ENCODE measurements around the gene ATP6V1G1. TPM values are rescaled to one million over a fixed set of nuclear protein-coding genes. Genes with fewer than 3 reads are reported as not detected.

ATP6V1G1 gene
- polyA plus RNA-seq, 2 of the 4 experiments (the other 2 are of a cell fraction): 115 to 168 TPM

GRCh38 chr9:114613919-114614318 lies 26.4 kb downstream of the ATP6V1G1 start:
- Histone ChIP-seq H3K4me2 (no peak overlapping the region), H3K9me3 (no peaks in the 10 kb centered on the region), H3K4me1 (peaks cover 25% of the 10 kb centered on the region), H3K4me3 (no peak overlapping the region), H3K27ac (no peak overlapping the region)
- ChIA-PET CTCF (interaction anchor here (0.6 to 3.0 kb wide), 5 partner anchors 21 to 208 kb away, joined by 3 to 7 read pairs (median 4); no protein-coding TSS in a partner anchor), POLR2A (no interaction called here)
- WGBS (ENCODE audit: missing lambda C conversion rate): 60% methylated on average over 3 of the region's 3 CpGs
- FAIRE-seq (no peak), ATAC-seq (no peak), DNase-seq (ENCODE audit: low read depth in 1 of 2, low spot score in 1 of 2) (no peak)
- TF ChIP-seq POLR2A (IDR thresholded peaks at IDR 0.05; ENCODE audit: low read length) (no peak), EHMT2 (IDR thresholded peaks at IDR 0.05; ENCODE audit: low read depth) (no peak), PBX3 (IDR thresholded peaks at IDR 0.05) (no peak), MAX (IDR thresholded peaks at IDR 0.05) (no peak), CBX2 (IDR thresholded peaks at IDR 0.05; ENCODE audit: borderline replicate concordance, low read depth) (no peak), HOXB5 (CRISPR knock-in tag; IDR thresholded peaks at IDR 0.05) (no peak), KDM5A (IDR thresholded peaks at IDR 0.05) (no peak), TFCP2L1 (CRISPR knock-in tag; IDR thresholded peaks at IDR 0.05) (no peak), ESRRA (IDR thresholded peaks at IDR 0.05; ENCODE audit: borderline replicate concordance, low read length) (no peak), CHD4 (IDR thresholded peaks at IDR 0.05; ENCODE audit: borderline replicate concordance) (no peak), KDM1A (IDR thresholded peaks at IDR 0.05; ENCODE audit: low read depth) (no peak), CHD2 (IDR thresholded peaks at IDR 0.05; ENCODE audit: low read length, partially characterized antibody) (no peak), HEYL (CRISPR knock-in tag; IDR thresholded peaks at IDR 0.05) (no peak), HES2 (IDR thresholded peaks at IDR 0.05) (no peak), CEBPB (IDR thresholded peaks at IDR 0.05) (no peak), HOXB13 (CRISPR knock-in tag; IDR thresholded peaks at IDR 0.05; ENCODE audit: low read depth) (no peak), EHF (CRISPR knock-in tag; IDR thresholded peaks at IDR 0.05) (no peak), JUNB (IDR thresholded peaks at IDR 0.05) (no peak), EP300 (IDR thresholded peaks at IDR 0.05) (no peak)

- TF ChIP-seq PBX3 (IDR thresholded peaks at IDR 0.05): no peak
- no peak for TF ChIP-seq EHF (CRISPR knock-in tag; IDR thresholded peaks at IDR 0.05)
- no peak for TF ChIP-seq CBX8 (IDR thresholded peaks at IDR 0.05)
- TF ChIP-seq REST (IDR thresholded peaks at IDR 0.05): no peak
- no peak for TF ChIP-seq JUNB (IDR thresholded peaks at IDR 0.05)
- 93% methylated on average over 3 of the region's 3 CpGs for WGBS (ENCODE audit: missing lambda C conversion rate)
- POLR2A ChIA-PET: no interaction called here
- Histone ChIP-seq H3K9me3 (no peaks in the 10 kb centered on the region), H3K4me3 (no peak overlapping the region), H3K4me1 (peaks cover 25% of the 10 kb centered on the region), H3K27ac (no peak overlapping the region), H3K4me2 (no peak overlapping the region)
- CTCF ChIA-PET: interaction anchor here (0.6 to 3.0 kb wide), 4 partner anchors 22 to 209 kb away, joined by 3 to 7 read pairs (median 4); no protein-coding TSS in a partner anchor
- ATAC-seq: no peak
- DNase-seq (ENCODE audit: low read depth in 1 of 2, low spot score in 1 of 2): no peak
- FAIRE-seq: no peak
Observed at GRCh38 chr9:114614373-114614772, 26.8 kb downstream of the ATP6V1G1 start.

Data from A549 (cell line).